ENCODE data around the gene CLHC1. TPM values are rescaled to one million over a fixed set of nuclear protein-coding genes. Genes with fewer than 3 reads are reported as not detected.

Gene CLHC1
- total RNA-seq, 1 experiment from 2014 or later: 3.9 TPM

GRCh38 chr2:55169915-55170314 is 62.2 kb downstream of the CLHC1 start:
- POLR2A ChIA-PET (ENCODE audit: unreplicated experiment): interaction anchor here (1.5 kb wide), 1 partner anchor 120 kb away, joined by 4 read pairs; the partner anchor contains the start of gene RTN4

GRCh38 chr2:55169359-55169758 is 62.7 kb downstream of the CLHC1 start:
- Histone ChIP-seq H3K9me2 (replicated peaks; ENCODE audit: low read length) (no peaks in the 10 kb centered on the region), H3K27me3 (ENCODE audit: low read length) (no peaks in the 10 kb centered on the region), H3K4me1 (ENCODE audit: insufficient read depth, low read length) (peaks cover 14% of the 10 kb centered on the region), H3K79me2 (ENCODE audit: low read length) (no peaks in the 10 kb centered on the region), H3K4me3 (ENCODE audit: low read length) (no peak overlapping the region), H3K27ac (ENCODE audit: low read length) (no peak overlapping the region), H3F3A (ENCODE audit: low read length, unreplicated experiment) (no peaks in the 10 kb centered on the region), H2AFZ (ENCODE audit: low read length) (no peak overlapping the region), H3K9ac (ENCODE audit: low read length) (no peak overlapping the region), H4K20me1 (ENCODE audit: low read length) (no peaks in the 10 kb centered on the region), H3K4me2 (ENCODE audit: low read length) (no peak overlapping the region), H3K9me3 (ENCODE audit: low read length) (no peaks in the 10 kb centered on the region), H3K36me3 (ENCODE audit: low read depth, low read length) (no peaks in the 10 kb centered on the region)
- BruUV-seq (replicated peaks): no TSS peak
- intact Hi-C loops (cut with micrococcal nuclease): loop anchor here (10.0 kb wide), 1 partner anchor 445 kb away; the partner anchor contains the start of gene EML6
- TF ChIP-seq EZH2 (IDR thresholded peaks at IDR 0.05; ENCODE audit: low read length, unreplicated experiment) (no peak), EZH2phosphoT487 (IDR thresholded peaks at IDR 0.05; ENCODE audit: borderline replicate concordance, low read length) (no peak), CTCF (conservative IDR thresholded peaks at IDR 0.05; ENCODE audit: low read depth, low read length) (no peak)
- ATAC-seq (no peak), DNase-seq (no peak)
- POLR2A ChIA-PET (ENCODE audit: unreplicated experiment): interaction anchor here (0.6 to 1.5 kb wide), 2 partner anchors 119 to 346 kb away, joined by 4 read pairs; partner anchors contain the start of gene RTN4
- CTCF ChIA-PET: interaction anchor here (2.9 kb wide), 1 partner anchor 269 kb away, joined by 12 read pairs; no protein-coding TSS in a partner anchor

More at GRCh38 chr2:55169915-55170314, 62.2 kb downstream of the CLHC1 start:
- no peak overlapping the region for H2AFZ ChIP-seq (ENCODE audit: low read length)
- no peak overlapping the region for H3K4me3 ChIP-seq (ENCODE audit: low read length)
- no peaks in the 10 kb centered on the region for H3K9me3 ChIP-seq (ENCODE audit: low read length)
- no peaks in the 10 kb centered on the region for H4K20me1 ChIP-seq (ENCODE audit: low read length)
- TF ChIP-seq EZH2phosphoT487 (IDR thresholded peaks at IDR 0.05; ENCODE audit: borderline replicate concordance, low read length) (no peak), EZH2 (IDR thresholded peaks at IDR 0.05; ENCODE audit: low read length, unreplicated experiment) (no peak), CTCF (conservative IDR thresholded peaks at IDR 0.05; ENCODE audit: low read depth, low read length) (no peak)
- no peaks in the 10 kb centered on the region for H3K79me2 ChIP-seq (ENCODE audit: low read length)
- no peaks in the 10 kb centered on the region for H3K36me3 ChIP-seq (ENCODE audit: low read depth, low read length)
- BruUV-seq (replicated peaks): no TSS peak
- H3K9ac ChIP-seq (ENCODE audit: low read length): no peak overlapping the region
- no peak overlapping the region for H3K27ac ChIP-seq (ENCODE audit: low read length)
- H3F3A ChIP-seq (ENCODE audit: low read length, unreplicated experiment): no peaks in the 10 kb centered on the region
- H3K9me2 ChIP-seq (replicated peaks; ENCODE audit: low read length): no peaks in the 10 kb centered on the region
- no peak overlapping the region for H3K4me2 ChIP-seq (ENCODE audit: low read length)
- H3K27me3 ChIP-seq (ENCODE audit: low read length): no peaks in the 10 kb centered on the region
- ATAC-seq: no peak
- CTCF ChIA-PET: interaction anchor here (2.9 kb wide), 1 partner anchor 270 kb away, joined by 12 read pairs; no protein-coding TSS in a partner anchor
- H3K4me1 ChIP-seq (ENCODE audit: insufficient read depth, low read length): peaks cover 8% of the 10 kb centered on the region
- no peak for DNase-seq
- intact Hi-C loops (cut with micrococcal nuclease): loop anchor here (10.0 kb wide), 1 partner anchor 445 kb away; the partner anchor contains the start of gene EML6

All from PC-3 (cell line).